ENCODE measurements around the gene PON1. TPM values are rescaled to one million over a fixed set of nuclear protein-coding genes. Genes with fewer than 3 reads are reported as not detected.

Gene PON1
- total RNA-seq, 1 donor from 2014 or later, result not detected

- intact Hi-C loops (cut with micrococcal nuclease), result no loop called here
- no peak for DNase-seq
- H3K9me3 ChIP-seq (replicated peaks), result no peaks in the 10 kb centered on the region
These were observed 18.4 kb upstream of the PON1 start for GRCh38 chr7:95342642-95343307.

GRCh38 chr7:95342029-95342428, 17.7 kb upstream of the PON1 start:
- Histone ChIP-seq H3K36me3 (no peaks in the 10 kb centered on the region), H3K27ac (replicated peaks) (no peak overlapping the region), H3K27me3 (ENCODE audit: low read depth) (no peaks in the 10 kb centered on the region), H3K9me3 (replicated peaks) (no peaks in the 10 kb centered on the region), H3K4me3 (no peak overlapping the region), H3K4me1 (no peaks in the 10 kb centered on the region)
- no peak for DNase-seq
- intact Hi-C loops (cut with micrococcal nuclease), result no loop called here
- no peak for TF ChIP-seq CTCF (IDR thresholded peaks at IDR 0.05; ENCODE audit: borderline replicate concordance)

More at GRCh38 chr7:95342642-95343307, 18.4 kb upstream of the PON1 start:
- Histone ChIP-seq H3K27me3 (ENCODE audit: low read depth) (no peaks in the 10 kb centered on the region), H3K4me1 (no peaks in the 10 kb centered on the region), H3K4me3 (no peak overlapping the region), H3K36me3 (no peaks in the 10 kb centered on the region), H3K27ac (replicated peaks) (no peak overlapping the region)
- no peak for TF ChIP-seq CTCF (IDR thresholded peaks at IDR 0.05; ENCODE audit: borderline replicate concordance)

- Histone ChIP-seq H3K27me3 (ENCODE audit: low read depth) (no peaks in the 10 kb centered on the region), H3K27ac (replicated peaks) (no peak overlapping the region), H3K36me3 (no peaks in the 10 kb centered on the region), H3K4me3 (no peak overlapping the region), H3K9me3 (replicated peaks) (no peaks in the 10 kb centered on the region), H3K4me1 (no peaks in the 10 kb centered on the region)
- no peak for DNase-seq
- TF ChIP-seq CTCF (IDR thresholded peaks at IDR 0.05; ENCODE audit: borderline replicate concordance), result no peak
- intact Hi-C loops (cut with micrococcal nuclease), result no loop called here
These were observed 16.2 kb upstream of the PON1 start for GRCh38 chr7:95340491-95340890.

DNA sequence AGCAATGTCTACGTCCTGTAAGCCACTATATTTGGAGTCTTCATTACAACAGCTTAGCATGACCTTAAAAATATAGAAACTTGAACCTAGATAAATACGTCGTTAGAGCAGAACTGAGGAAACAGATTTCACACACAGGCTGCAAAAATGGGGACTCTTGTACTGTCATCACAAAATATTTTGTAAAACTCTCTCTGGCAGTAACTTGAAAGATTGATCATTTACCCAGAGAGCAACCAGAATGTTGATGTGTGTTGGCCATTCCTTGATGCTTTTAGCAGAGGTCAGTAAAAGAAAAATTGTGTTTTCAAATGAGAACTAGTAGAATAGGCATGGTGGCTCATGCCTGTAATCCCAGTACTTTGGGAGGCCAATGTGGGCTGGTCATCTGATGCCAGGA, 14.5 kb upstream of the PON1 start:
- intact Hi-C loops (cut with micrococcal nuclease), result no loop called here
- no peak overlapping the region for H3K27ac ChIP-seq (replicated peaks)
- no peaks in the 10 kb centered on the region for H3K27me3 ChIP-seq (ENCODE audit: low read depth)
- TF ChIP-seq CTCF (IDR thresholded peaks at IDR 0.05; ENCODE audit: borderline replicate concordance), result no peak
- no peaks in the 10 kb centered on the region for H3K9me3 ChIP-seq (replicated peaks)
- H3K4me1 ChIP-seq, result no peaks in the 10 kb centered on the region
- no peak for DNase-seq
- H3K4me3 ChIP-seq, result no peak overlapping the region
- H3K36me3 ChIP-seq, result no peaks in the 10 kb centered on the region

- intact Hi-C loops (cut with micrococcal nuclease), result no loop called here
- no peak for DNase-seq
- no peaks in the 10 kb centered on the region for H3K36me3 ChIP-seq
These were observed 10.8 kb upstream of the PON1 start for GRCh38 chr7:95335093-95335492.

More at GRCh38 chr7:95335093-95335492, 10.8 kb upstream of the PON1 start:
- Histone ChIP-seq H3K27me3 (ENCODE audit: low read depth) (no peaks in the 10 kb centered on the region), H3K4me3 (no peak overlapping the region), H3K9me3 (replicated peaks) (no peaks in the 10 kb centered on the region), H3K27ac (replicated peaks) (no peak overlapping the region), H3K4me1 (no peaks in the 10 kb centered on the region)
- no peak for TF ChIP-seq CTCF (IDR thresholded peaks at IDR 0.05; ENCODE audit: borderline replicate concordance)
